Breast epithelium (tissue), 3 donors: ENCODE data around the gene PRKG1.
"Not testable (repeated sequence)": the region's sequence is repeated elsewhere in the genome, so short reads cannot be mapped to it uniquely, and the experiment has no call there.

ENCODE experiments used
- POLR2A ChIP-seq: fragments of 450-650 bp; IDR thresholded peaks from one replicate; pipeline ENCODE4 v1.6.1; 2016; ENCODE audit warnings: antibody characterized with exemption, mild to moderate bottlenecking, moderate library complexity
- POLR2AphosphoS5 ChIP-seq, 3 donors: sonication (generic); formaldehyde crosslinking; IDR thresholded peaks; one replicate each; pipeline ENCODE4 v1.6.1; 2017; ENCODE audit warnings: antibody characterized with exemption in 3 of 3
- TF ChIP-seq, protein P1 (sequence below), 3 donors: fragments of 450-650 bp; IDR thresholded peaks; one replicate each; pipeline ENCODE4 v1.5.1; 2016 to 2017; ENCODE audit warnings: antibody characterized with exemption in 3 of 3, mild to moderate bottlenecking in 3 of 3, moderate library complexity in 3 of 3

DNA sequence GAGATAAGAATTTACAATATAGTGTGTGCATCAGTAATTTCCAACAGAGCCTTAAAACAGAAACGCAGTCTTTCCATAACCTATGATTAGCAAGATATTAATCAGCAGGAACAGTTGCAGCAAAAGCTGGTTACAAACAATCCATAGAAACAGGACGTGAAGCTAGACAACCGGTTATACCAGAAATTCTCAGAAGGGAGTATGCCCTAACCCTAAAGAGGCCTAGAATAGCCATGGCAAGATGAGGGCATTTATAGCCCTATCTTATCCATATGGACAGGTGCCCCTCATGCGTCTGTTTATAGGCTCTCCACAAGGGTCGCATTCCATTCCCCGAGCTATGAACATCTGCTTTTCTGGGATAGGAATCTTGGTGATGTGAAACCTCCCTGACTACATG is 506.9 kb downstream of the PRKG1 start:
- TF ChIP-seq, protein P1, sequence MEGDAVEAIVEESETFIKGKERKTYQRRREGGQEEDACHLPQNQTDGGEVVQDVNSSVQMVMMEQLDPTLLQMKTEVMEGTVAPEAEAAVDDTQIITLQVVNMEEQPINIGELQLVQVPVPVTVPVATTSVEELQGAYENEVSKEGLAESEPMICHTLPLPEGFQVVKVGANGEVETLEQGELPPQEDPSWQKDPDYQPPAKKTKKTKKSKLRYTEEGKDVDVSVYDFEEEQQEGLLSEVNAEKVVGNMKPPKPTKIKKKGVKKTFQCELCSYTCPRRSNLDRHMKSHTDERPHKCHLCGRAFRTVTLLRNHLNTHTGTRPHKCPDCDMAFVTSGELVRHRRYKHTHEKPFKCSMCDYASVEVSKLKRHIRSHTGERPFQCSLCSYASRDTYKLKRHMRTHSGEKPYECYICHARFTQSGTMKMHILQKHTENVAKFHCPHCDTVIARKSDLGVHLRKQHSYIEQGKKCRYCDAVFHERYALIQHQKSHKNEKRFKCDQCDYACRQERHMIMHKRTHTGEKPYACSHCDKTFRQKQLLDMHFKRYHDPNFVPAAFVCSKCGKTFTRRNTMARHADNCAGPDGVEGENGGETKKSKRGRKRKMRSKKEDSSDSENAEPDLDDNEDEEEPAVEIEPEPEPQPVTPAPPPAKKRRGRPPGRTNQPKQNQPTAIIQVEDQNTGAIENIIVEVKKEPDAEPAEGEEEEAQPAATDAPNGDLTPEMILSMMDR (IDR thresholded peaks at IDR 0.05), result not testable (repeated sequence)
- not testable (repeated sequence) for TF ChIP-seq POLR2AphosphoS5 (IDR thresholded peaks at IDR 0.05); POLR2A
